ENCODE measurements around the gene SLC35G1. TPM values are rescaled to one million over a fixed set of nuclear protein-coding genes. Genes with fewer than 3 reads are reported as not detected.
A peak's percentile ranks its signal among the peaks of the same experiment; 100 is the strongest.

SLC35G1 gene
- total and polyA plus RNA-seq, 2 of the 13 experiments (the other 11 are each of a cell fraction or from before 2014, with no cell fraction given), result 2.5 to 4.5 TPM

DNA sequence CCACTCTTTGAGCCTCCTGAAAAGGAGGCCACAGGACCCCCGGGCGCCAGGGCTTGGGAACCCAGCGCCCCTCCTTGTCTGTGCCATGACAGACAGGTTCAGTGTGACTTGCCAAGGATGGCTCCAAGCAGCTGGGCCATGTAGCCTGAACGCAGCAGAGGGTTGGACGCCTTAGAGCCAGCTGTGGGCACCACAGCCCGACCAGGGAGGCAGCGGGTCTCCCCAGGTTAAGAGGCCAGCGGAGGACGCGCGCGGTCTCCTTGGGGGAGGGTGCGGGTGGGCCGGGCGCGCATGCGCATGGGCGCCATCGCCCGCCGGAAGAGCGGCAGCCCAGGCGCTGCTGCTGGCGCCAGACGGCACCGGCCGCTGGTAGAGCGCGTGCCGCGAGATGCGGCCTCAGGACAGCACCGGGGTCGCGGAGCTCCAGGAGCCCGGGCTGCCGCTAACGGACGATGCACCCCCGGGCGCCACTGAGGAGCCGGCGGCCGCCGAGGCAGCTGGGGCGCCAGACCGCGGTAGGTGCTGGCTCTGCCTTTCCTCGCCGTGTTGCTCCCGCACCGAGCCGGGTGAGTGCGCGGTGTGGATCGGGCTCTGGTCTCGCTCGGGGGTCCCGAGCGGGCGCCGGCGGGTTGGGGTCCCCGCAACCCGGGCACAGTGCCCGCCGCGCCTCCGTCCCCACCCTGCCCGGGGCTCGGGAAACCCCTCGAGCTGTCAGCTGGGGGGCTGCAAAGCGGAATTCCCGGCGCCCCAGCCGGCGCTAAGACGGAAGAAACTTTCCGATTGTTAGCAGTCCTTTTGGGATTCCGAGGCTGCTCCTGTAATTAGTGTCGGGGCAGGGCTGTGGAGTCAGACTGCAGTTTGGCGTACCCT, at the start of gene SLC35G1 (continued):
- TF ChIP-seq, protein P1, sequence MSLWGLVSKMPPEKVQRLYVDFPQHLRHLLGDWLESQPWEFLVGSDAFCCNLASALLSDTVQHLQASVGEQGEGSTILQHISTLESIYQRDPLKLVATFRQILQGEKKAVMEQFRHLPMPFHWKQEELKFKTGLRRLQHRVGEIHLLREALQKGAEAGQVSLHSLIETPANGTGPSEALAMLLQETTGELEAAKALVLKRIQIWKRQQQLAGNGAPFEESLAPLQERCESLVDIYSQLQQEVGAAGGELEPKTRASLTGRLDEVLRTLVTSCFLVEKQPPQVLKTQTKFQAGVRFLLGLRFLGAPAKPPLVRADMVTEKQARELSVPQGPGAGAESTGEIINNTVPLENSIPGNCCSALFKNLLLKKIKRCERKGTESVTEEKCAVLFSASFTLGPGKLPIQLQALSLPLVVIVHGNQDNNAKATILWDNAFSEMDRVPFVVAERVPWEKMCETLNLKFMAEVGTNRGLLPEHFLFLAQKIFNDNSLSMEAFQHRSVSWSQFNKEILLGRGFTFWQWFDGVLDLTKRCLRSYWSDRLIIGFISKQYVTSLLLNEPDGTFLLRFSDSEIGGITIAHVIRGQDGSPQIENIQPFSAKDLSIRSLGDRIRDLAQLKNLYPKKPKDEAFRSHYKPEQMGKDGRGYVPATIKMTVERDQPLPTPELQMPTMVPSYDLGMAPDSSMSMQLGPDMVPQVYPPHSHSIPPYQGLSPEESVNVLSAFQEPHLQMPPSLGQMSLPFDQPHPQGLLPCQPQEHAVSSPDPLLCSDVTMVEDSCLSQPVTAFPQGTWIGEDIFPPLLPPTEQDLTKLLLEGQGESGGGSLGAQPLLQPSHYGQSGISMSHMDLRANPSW (CRISPR knock-in tag; IDR thresholded peaks at IDR 0.05; ENCODE audit: borderline replicate concordance), result no peak
- TF ChIP-seq, protein P2, sequence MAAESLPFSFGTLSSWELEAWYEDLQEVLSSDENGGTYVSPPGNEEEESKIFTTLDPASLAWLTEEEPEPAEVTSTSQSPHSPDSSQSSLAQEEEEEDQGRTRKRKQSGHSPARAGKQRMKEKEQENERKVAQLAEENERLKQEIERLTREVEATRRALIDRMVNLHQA (CRISPR knock-in tag; IDR thresholded peaks at IDR 0.05), result no peak
- TF ChIP-seq, protein P3, sequence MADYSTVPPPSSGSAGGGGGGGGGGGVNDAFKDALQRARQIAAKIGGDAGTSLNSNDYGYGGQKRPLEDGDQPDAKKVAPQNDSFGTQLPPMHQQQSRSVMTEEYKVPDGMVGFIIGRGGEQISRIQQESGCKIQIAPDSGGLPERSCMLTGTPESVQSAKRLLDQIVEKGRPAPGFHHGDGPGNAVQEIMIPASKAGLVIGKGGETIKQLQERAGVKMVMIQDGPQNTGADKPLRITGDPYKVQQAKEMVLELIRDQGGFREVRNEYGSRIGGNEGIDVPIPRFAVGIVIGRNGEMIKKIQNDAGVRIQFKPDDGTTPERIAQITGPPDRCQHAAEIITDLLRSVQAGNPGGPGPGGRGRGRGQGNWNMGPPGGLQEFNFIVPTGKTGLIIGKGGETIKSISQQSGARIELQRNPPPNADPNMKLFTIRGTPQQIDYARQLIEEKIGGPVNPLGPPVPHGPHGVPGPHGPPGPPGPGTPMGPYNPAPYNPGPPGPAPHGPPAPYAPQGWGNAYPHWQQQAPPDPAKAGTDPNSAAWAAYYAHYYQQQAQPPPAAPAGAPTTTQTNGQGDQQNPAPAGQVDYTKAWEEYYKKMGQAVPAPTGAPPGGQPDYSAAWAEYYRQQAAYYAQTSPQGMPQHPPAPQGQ (CRISPR knock-in tag; IDR thresholded peaks at IDR 0.05; ENCODE audit: borderline replicate concordance), result no peak
- no peak for TF ChIP-seq SIN3B (IDR thresholded peaks at IDR 0.05; ENCODE audit: low read length)
- TF ChIP-seq, protein P4, sequence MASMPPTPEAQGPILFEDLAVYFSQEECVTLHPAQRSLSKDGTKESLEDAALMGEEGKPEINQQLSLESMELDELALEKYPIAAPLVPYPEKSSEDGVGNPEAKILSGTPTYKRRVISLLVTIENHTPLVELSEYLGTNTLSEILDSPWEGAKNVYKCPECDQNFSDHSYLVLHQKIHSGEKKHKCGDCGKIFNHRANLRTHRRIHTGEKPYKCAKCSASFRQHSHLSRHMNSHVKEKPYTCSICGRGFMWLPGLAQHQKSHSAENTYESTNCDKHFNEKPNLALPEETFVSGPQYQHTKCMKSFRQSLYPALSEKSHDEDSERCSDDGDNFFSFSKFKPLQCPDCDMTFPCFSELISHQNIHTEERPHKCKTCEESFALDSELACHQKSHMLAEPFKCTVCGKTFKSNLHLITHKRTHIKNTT (CRISPR knock-in tag; IDR thresholded peaks at IDR 0.05), result no peak
- TF ChIP-seq ZNF383 (CRISPR knock-in tag; IDR thresholded peaks at IDR 0.05; ENCODE audit: borderline replicate concordance), result no peak
- 0 out of 2 replicates have a peak, but pooled peaks have one; percentile 50 for TF ChIP-seq ZNF230 (CRISPR knock-in tag; IDR thresholded peaks at IDR 0.05)
- TF ChIP-seq AHR (CRISPR knock-in tag; IDR thresholded peaks at IDR 0.05), result no peak
- TF ChIP-seq, protein P5, sequence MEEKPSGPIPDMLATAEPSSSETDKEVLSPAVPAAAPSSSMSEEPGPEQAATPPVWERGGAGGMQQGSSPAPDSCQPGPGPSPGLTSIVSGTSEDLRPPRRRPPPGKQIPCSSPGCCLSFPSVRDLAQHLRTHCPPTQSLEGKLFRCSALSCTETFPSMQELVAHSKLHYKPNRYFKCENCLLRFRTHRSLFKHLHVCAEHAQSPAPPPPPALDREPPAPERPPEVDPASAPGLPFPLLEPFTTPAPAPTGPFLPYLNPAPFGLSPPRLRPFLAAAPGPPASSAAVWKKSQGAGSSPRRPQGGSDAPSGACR (CRISPR knock-in tag; IDR thresholded peaks at IDR 0.05), result no peak
- no peak for TF ChIP-seq HMGA1 (CRISPR knock-in tag; conservative IDR thresholded peaks at IDR 0.05)
- TF ChIP-seq ZNF235 (CRISPR knock-in tag; IDR thresholded peaks at IDR 0.05; ENCODE audit: borderline replicate concordance), result no peak
- TF ChIP-seq, protein P6, sequence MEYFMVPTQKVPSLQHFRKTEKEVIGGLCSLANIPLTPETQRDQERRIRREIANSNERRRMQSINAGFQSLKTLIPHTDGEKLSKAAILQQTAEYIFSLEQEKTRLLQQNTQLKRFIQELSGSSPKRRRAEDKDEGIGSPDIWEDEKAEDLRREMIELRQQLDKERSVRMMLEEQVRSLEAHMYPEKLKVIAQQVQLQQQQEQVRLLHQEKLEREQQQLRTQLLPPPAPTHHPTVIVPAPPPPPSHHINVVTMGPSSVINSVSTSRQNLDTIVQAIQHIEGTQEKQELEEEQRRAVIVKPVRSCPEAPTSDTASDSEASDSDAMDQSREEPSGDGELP (IDR thresholded peaks at IDR 0.05; ENCODE audit: borderline replicate concordance, low read depth), result no peak
- no peak for TF ChIP-seq CHD4 (IDR thresholded peaks at IDR 0.05; ENCODE audit: borderline replicate concordance, low read length)
- no peak for TF ChIP-seq BHLHE40 (IDR thresholded peaks at IDR 0.05; ENCODE audit: low read length)
- no peak for TF ChIP-seq AGO1 (IDR thresholded peaks at IDR 0.05; ENCODE audit: low read depth, low read length, poor library complexity, severe bottlenecking)
- TF ChIP-seq, protein P7, sequence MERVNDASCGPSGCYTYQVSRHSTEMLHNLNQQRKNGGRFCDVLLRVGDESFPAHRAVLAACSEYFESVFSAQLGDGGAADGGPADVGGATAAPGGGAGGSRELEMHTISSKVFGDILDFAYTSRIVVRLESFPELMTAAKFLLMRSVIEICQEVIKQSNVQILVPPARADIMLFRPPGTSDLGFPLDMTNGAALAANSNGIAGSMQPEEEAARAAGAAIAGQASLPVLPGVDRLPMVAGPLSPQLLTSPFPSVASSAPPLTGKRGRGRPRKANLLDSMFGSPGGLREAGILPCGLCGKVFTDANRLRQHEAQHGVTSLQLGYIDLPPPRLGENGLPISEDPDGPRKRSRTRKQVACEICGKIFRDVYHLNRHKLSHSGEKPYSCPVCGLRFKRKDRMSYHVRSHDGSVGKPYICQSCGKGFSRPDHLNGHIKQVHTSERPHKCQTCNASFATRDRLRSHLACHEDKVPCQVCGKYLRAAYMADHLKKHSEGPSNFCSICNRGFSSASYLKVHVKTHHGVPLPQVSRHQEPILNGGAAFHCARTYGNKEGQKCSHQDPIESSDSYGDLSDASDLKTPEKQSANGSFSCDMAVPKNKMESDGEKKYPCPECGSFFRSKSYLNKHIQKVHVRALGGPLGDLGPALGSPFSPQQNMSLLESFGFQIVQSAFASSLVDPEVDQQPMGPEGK (CRISPR knock-in tag; IDR thresholded peaks at IDR 0.05), result no peak; the same call in 1 of the 2 replicates
- TF ChIP-seq CREB1 (IDR thresholded peaks at IDR 0.05), result no peak
- TF ChIP-seq CREB1 (CRISPR knock-in tag; IDR thresholded peaks at IDR 0.05), result no peak

All from HepG2 (cell line).